HFFc6 (cell line): Measurements from ENCODE around the gene ANKRD40. TPM values are rescaled to one million over a fixed set of nuclear protein-coding genes. Genes with fewer than 3 reads are reported as not detected.
A peak's percentile ranks its signal among the peaks of the same experiment; 100 is the strongest.

Experiments used
- DNase-seq: peaks from one replicate; pipeline ENCODE4 v3.0.0-alpha.2; 2018
- H3K27ac Mint-ChIP-seq: 2 replicates; pipeline ENCODE4 v1.8.0; 2020; ENCODE audit warnings: mild to moderate bottlenecking, mixed read lengths
- H3K27me3 Mint-ChIP-seq: 2 replicates; pipeline ENCODE4 v1.8.0; 2021; ENCODE audit warnings: mild to moderate bottlenecking, moderate library complexity, mixed read lengths; ENCODE audit not compliant: insufficient read depth
- H3K36me3 Mint-ChIP-seq: 2 replicates; pipeline ENCODE4 v1.8.0; 2021; ENCODE audit warnings: low read depth, mixed read lengths
- H3K4me1 Mint-ChIP-seq: 2 replicates; pipeline ENCODE4 v1.8.0; 2020; ENCODE audit warnings: low read depth, mixed read lengths
- H3K4me3 Mint-ChIP-seq: 2 replicates; pipeline ENCODE4 v1.8.0; 2020; ENCODE audit warnings: mild to moderate bottlenecking, moderate library complexity, mixed read lengths
- H3K9me3 Mint-ChIP-seq: 2 replicates; pipeline ENCODE4 v1.8.0; 2020; ENCODE audit warnings: mild to moderate bottlenecking, mixed read lengths
- CTCF ChIP-seq: fragments of 200-600 bp; sonication (generic); IDR thresholded peaks from 2 replicates; pipeline ENCODE4 v1.5.0; 2021; ENCODE audit warnings: antibody characterized with exemption, mild to moderate bottlenecking
- total RNA-seq, 6 experiments: library from RNA; stranded (reverse); fragmentation: NEBNext Ultra II Directional; extraction: Animal tissue kit (Norgen Biotek cat#: 25700); gene quantifications; 2 replicates in 1 of 6; 3 replicates in 5 of 6; pipeline ENCODE4 v1.2.3, GENCODE V29; 2021

The ANKRD40 gene
- total RNA-seq, 6 experiments from 2014 or later, result 43.1 to 48.4 (median 46.6) TPM

GRCh38 chr17:50708050-50709000, 611 bp upstream of the ANKRD40 start:
- peaks cover 6% of the 10 kb centered on the region; the same call in 1 of the 2 replicates for H3K27me3 Mint-ChIP-seq
- peak overlapping the region; percentile 96 for H3K4me3 Mint-ChIP-seq
- DNase-seq, result no peak
- H3K9me3 Mint-ChIP-seq, result no peaks in the 10 kb centered on the region
- no peak for TF ChIP-seq CTCF
- peak overlapping the region; percentile 93 for H3K27ac Mint-ChIP-seq
- peaks cover 47% of the 10 kb centered on the region for H3K4me1 Mint-ChIP-seq
- H3K36me3 Mint-ChIP-seq, result peaks cover 14% of the 10 kb centered on the region

- Mint-ChIP-seq H3K9me3 (no peaks in the 10 kb centered on the region), H3K27ac (peak overlapping the region; percentile 16)
Observed at GRCh38 chr17:50703162-50703561, 4.6 kb downstream of the ANKRD40 start.

GRCh38 chr17:50699410-50699809, 8.3 kb downstream of the ANKRD40 start:
- H3K27ac Mint-ChIP-seq, result peak overlapping the region; percentile 88
- TF ChIP-seq CTCF, result no peak

More at GRCh38 chr17:50703162-50703561, 4.6 kb downstream of the ANKRD40 start:
- H3K4me3 Mint-ChIP-seq, result no peak overlapping the region
- peaks cover 4% of the 10 kb centered on the region; the same call in 1 of the 2 replicates for H3K27me3 Mint-ChIP-seq
- no peak for TF ChIP-seq CTCF
- DNase-seq, result no peak
- peaks cover 29% of the 10 kb centered on the region for H3K36me3 Mint-ChIP-seq
- peaks cover 70% of the 10 kb centered on the region for H3K4me1 Mint-ChIP-seq

GRCh38 chr17:50697663-50698272, 9.9 kb downstream of the ANKRD40 start:
- peaks cover 75% of the 10 kb centered on the region for H3K4me1 Mint-ChIP-seq
- H3K27me3 Mint-ChIP-seq, result no peaks in the 10 kb centered on the region; the same call in 1 of the 2 replicates
- no peak overlapping the region for H3K4me3 Mint-ChIP-seq
- DNase-seq, result no peak
- no peak for TF ChIP-seq CTCF
- H3K27ac Mint-ChIP-seq, result peak overlapping the region; percentile 50; the same call in 1 of the 2 replicates
- no peaks in the 10 kb centered on the region for H3K9me3 Mint-ChIP-seq
- peaks cover 36% of the 10 kb centered on the region for H3K36me3 Mint-ChIP-seq

More at GRCh38 chr17:50699410-50699809, 8.3 kb downstream of the ANKRD40 start:
- DNase-seq, result peak; percentile 40
- Mint-ChIP-seq H3K4me1 (peaks cover 74% of the 10 kb centered on the region), H3K36me3 (peaks cover 40% of the 10 kb centered on the region), H3K4me3 (peak overlapping the region; percentile 19; the same call in 1 of the 2 replicates), H3K27me3 (no peaks in the 10 kb centered on the region; the same call in 1 of the 2 replicates), H3K9me3 (no peaks in the 10 kb centered on the region)

GRCh38 chr17:50697062-50697461, 10.7 kb downstream of the ANKRD40 start:
- no peak for DNase-seq
- Mint-ChIP-seq H3K36me3 (peaks cover 43% of the 10 kb centered on the region), H3K27ac (peak overlapping the region; percentile 50; the same call in 1 of the 2 replicates), H3K27me3 (no peaks in the 10 kb centered on the region; the same call in 1 of the 2 replicates), H3K9me3 (no peaks in the 10 kb centered on the region), H3K4me3 (no peak overlapping the region), H3K4me1 (peaks cover 82% of the 10 kb centered on the region)
- TF ChIP-seq CTCF, result no peak
